PC-9 (cell line): ENCODE results near the gene CDH18. TPM values are rescaled to one million over a fixed set of nuclear protein-coding genes. Genes with fewer than 3 reads are reported as not detected.

Source experiments
- BruUV-seq: library from RNA; stranded (reverse); fragments of 400-500 nt; replicated peaks from 2 replicates; lab custom pipeline; 2021; lab: Mats Ljungman, UMichigan
- CTCF ChIA-PET: fragments of 300-600 bp; sonication (Branson Sonifier 250); formaldehyde crosslinking; loops from one replicate; lab custom pipeline; 2022; ENCODE audit warnings: antibody characterized with exemption; lab: Charles Lee
- POLR2A ChIA-PET: fragments of 300-600 bp; sonication (Branson Sonifier 250); formaldehyde crosslinking; loops from one replicate; lab custom pipeline; 2022; ENCODE audit warnings: antibody characterized with exemption; ENCODE audit not compliant: unreplicated experiment; lab: Charles Lee
- DNase-seq, 2 experiments: peaks; one replicate each; pipeline versions ENCODE4 v3.0.0 to v3.0.0-alpha.2; 2015 to 2022; ENCODE audit warnings: mixed read lengths in 1 of 2
- H2AFZ ChIP-seq: fragments of 200-600 bp; sonication (generic); 2 replicates; pipeline ENCODE4 v1.8.1; 2017; ENCODE audit warnings: antibody characterized with exemption
- H3F3A ChIP-seq: fragments of 200-600 bp; sonication (generic); 2 replicates; pipeline ENCODE4 v1.8.1; 2017; ENCODE audit warnings: antibody characterized with exemption, mild to moderate bottlenecking, low read depth; ENCODE audit not compliant: insufficient read depth
- H3K27ac ChIP-seq: fragments of 200-600 bp; sonication (generic); 2 replicates; pipeline ENCODE4 v1.6.1; 2016; ENCODE audit warnings: mixed run types
- H3K27me3 ChIP-seq: fragments of 200-600 bp; sonication (generic); 2 replicates; pipeline ENCODE4 v1.6.1; 2016; ENCODE audit warnings: low read depth, mixed run types; ENCODE audit not compliant: insufficient read depth
- H3K36me3 ChIP-seq: fragments of 200-600 bp; sonication (generic); 2 replicates; pipeline ENCODE4 v1.6.1; 2016; ENCODE audit warnings: low read depth, mixed run types
- H3K4me1 ChIP-seq: fragments of 200-600 bp; sonication (generic); replicated peaks from 2 replicates; pipeline ENCODE4 v1.6.1; 2016; ENCODE audit warnings: mixed run types; ENCODE audit not compliant: insufficient read depth
- H3K4me2 ChIP-seq: fragments of 200-600 bp; sonication (generic); 2 replicates; pipeline ENCODE4 v1.6.1; 2017; ENCODE audit warnings: mixed run types
- H3K4me3 ChIP-seq: fragments of 200-600 bp; sonication (generic); 2 replicates; pipeline ENCODE4 v1.6.1; 2016; ENCODE audit warnings: mixed run types
- H3K79me2 ChIP-seq: fragments of 200-600 bp; sonication (generic); 2 replicates; pipeline ENCODE4 v1.6.1; 2017; ENCODE audit warnings: low read depth, mixed run types
- H3K9me2 ChIP-seq: fragments of 200-600 bp; sonication (generic); 2 replicates; pipeline ENCODE4 v1.8.1; 2017; ENCODE audit warnings: mild to moderate bottlenecking; ENCODE audit not compliant: insufficient read depth
- H3K9me3 ChIP-seq: fragments of 200-600 bp; sonication (generic); 2 replicates; pipeline ENCODE4 v1.8.1; 2016; ENCODE audit warnings: low read depth; ENCODE audit not compliant: insufficient read depth
- H4K20me1 ChIP-seq: fragments of 200-600 bp; sonication (generic); 2 replicates; pipeline ENCODE4 v1.8.1; 2017; ENCODE audit not compliant: insufficient read depth
- EZH2 ChIP-seq: fragments of 200-600 bp; sonication (generic); IDR thresholded peaks from 2 replicates; pipeline ENCODE4 v1.8.0; 2017; ENCODE audit warnings: antibody characterized with exemption, low read depth
- intact Hi-C: fragments of 100-400 bp; cut with micrococcal nuclease; formaldehyde crosslinking; loops from one replicate; pipeline ENCODE4 v1.10.0; 2022; ENCODE audit not compliant: unreplicated experiment
- total RNA-seq: library from RNA; stranded (reverse); gene quantifications from 2 replicates; pipeline ENCODE4 v1.2.3, GENCODE V29; 2021
- TF ChIP-seq, protein P1 (sequence below): fragments of 200-600 bp; sonication (generic); conservative IDR thresholded peaks from 2 replicates; pipeline ENCODE4 v1.6.1; 2017; ENCODE audit warnings: mixed run types, antibody characterized with exemption, mild to moderate bottlenecking, moderate library complexity

Gene CDH18
- total RNA-seq, 1 experiment from 2014 or later, result not detected

DNA sequence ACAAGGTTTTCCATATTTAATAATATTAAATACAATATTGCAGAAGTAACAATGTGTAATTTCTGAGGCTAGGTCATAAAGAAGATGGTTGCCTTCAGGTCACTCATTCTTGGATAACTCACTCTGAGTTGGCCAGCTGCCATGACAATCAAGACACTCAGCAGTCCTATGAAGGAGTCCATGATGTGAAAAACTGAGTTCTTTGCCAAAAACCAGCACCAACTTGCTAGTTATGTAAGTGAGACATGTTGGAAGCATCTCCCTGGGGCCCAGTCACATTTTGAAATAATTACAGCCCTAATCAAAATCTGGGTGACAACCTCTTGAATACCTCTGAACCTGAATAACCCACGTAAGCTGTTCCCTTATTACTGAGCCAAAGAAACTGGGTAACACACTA lies 453.2 kb downstream of the CDH18 start:
- H3K4me3 ChIP-seq, result no peak overlapping the region
- no peak for TF ChIP-seq EZH2
- TF ChIP-seq, protein P1, sequence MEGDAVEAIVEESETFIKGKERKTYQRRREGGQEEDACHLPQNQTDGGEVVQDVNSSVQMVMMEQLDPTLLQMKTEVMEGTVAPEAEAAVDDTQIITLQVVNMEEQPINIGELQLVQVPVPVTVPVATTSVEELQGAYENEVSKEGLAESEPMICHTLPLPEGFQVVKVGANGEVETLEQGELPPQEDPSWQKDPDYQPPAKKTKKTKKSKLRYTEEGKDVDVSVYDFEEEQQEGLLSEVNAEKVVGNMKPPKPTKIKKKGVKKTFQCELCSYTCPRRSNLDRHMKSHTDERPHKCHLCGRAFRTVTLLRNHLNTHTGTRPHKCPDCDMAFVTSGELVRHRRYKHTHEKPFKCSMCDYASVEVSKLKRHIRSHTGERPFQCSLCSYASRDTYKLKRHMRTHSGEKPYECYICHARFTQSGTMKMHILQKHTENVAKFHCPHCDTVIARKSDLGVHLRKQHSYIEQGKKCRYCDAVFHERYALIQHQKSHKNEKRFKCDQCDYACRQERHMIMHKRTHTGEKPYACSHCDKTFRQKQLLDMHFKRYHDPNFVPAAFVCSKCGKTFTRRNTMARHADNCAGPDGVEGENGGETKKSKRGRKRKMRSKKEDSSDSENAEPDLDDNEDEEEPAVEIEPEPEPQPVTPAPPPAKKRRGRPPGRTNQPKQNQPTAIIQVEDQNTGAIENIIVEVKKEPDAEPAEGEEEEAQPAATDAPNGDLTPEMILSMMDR, result no peak
- peaks cover 13% of the 10 kb centered on the region; the same call in 1 of the 2 replicates for H3K9me3 ChIP-seq
- H3K4me2 ChIP-seq, result no peak overlapping the region
- H3K36me3 ChIP-seq, result no peaks in the 10 kb centered on the region
- POLR2A ChIA-PET, result no interaction called here
- DNase-seq, result no peak
- peaks cover 19% of the 10 kb centered on the region for H3K4me1 ChIP-seq
- CTCF ChIA-PET, result no interaction called here
- no peak overlapping the region for H3K27ac ChIP-seq
- peaks cover 19% of the 10 kb centered on the region for H3F3A ChIP-seq
- BruUV-seq, result no TSS peak
- no peak overlapping the region for H2AFZ ChIP-seq
- no peaks in the 10 kb centered on the region for H4K20me1 ChIP-seq
- no peaks in the 10 kb centered on the region for H3K9me2 ChIP-seq
- no peaks in the 10 kb centered on the region for H3K79me2 ChIP-seq
- H3K27me3 ChIP-seq, result no peaks in the 10 kb centered on the region
- intact Hi-C loops, result loop anchor here (5.0 to 10.0 kb wide), 3 partner anchors 297 to 790 kb away; no protein-coding TSS in a partner anchor

DNA sequence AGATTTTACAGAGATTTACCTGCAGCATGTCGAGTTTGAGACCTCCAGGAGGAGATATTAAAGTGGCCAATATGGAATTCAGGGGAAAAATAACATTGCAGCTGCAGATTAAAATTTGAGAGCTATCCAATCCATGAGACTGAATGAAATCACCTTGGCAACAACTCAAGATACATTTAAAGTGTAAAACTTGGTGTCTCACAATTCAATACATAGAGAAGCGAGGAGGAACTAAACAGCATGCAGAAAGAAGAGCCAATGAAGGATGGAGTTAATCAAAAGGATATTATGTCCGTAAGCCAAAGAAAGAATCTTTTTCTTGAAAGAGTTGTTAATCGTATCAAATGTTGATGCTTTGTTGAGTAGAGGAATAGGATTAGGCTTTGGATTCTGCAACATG lies 455.1 kb downstream of the CDH18 start:
- DNase-seq, result no peak
- intact Hi-C loops, result loop anchor here (5.0 to 10.0 kb wide), 3 partner anchors 296 to 788 kb away; no protein-coding TSS in a partner anchor
- Histone ChIP-seq H3K4me3 (no peak overlapping the region), H3K36me3 (no peaks in the 10 kb centered on the region), H3K27ac (0 out of 2 replicates have a peak overlapping the region, but pooled peaks have one; percentile 92), H4K20me1 (no peaks in the 10 kb centered on the region), H3K79me2 (no peaks in the 10 kb centered on the region), H3F3A (peaks cover 19% of the 10 kb centered on the region), H3K9me3 (peaks cover 13% of the 10 kb centered on the region; the same call in 1 of the 2 replicates), H2AFZ (no peak overlapping the region), H3K4me1 (peaks cover 19% of the 10 kb centered on the region), H3K9me2 (no peaks in the 10 kb centered on the region), H3K27me3 (no peaks in the 10 kb centered on the region), H3K4me2 (no peak overlapping the region)
- no TSS peak for BruUV-seq
- ChIA-PET CTCF (no interaction called here), POLR2A (interaction anchor here (0.6 kb wide), 1 partner anchor 293 kb away, joined by 6 read pairs; no protein-coding TSS in a partner anchor)
- TF ChIP-seq, protein P1, result no peak
- no peak for TF ChIP-seq EZH2

DNA sequence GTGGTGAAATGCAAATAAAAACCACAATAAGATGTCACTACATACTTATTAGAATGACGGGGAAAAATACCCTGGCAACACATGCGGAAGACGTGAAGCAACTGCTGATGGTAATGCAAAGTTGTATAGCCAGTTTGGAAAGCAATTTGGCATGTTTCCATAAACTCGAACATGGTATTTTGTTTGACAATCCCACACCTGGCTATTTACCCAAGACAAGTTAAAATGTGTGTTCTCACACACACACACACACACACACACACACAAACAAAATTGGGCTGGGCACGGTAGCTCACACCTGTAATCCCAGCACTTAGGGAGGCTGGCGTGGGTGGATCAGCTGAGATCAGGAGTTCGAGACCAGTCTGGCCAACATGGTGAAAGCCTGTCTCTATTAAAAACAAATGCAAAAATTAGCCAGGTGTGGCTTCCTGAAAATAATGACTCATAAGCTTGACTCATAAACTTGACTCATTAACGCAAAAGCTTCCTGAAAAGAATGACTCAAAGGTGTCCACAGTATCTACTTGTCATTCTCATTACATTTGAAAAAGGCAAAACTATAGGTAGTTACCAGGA lies 456.5 kb downstream of the CDH18 start:
- no TSS peak for BruUV-seq

More for the DNA sequence above, 456.5 kb downstream of the CDH18 start:
- Histone ChIP-seq H3K79me2 (no peaks in the 10 kb centered on the region), H3K9me3 (peaks cover 13% of the 10 kb centered on the region; the same call in 1 of the 2 replicates), H3F3A (peaks cover 19% of the 10 kb centered on the region), H3K27me3 (no peaks in the 10 kb centered on the region), H4K20me1 (no peaks in the 10 kb centered on the region), H3K4me2 (peak overlapping the region; percentile 65), H3K4me3 (peak overlapping the region; percentile 27; the same call in 1 of the 2 replicates), H3K27ac (peak overlapping the region; percentile 92), H3K36me3 (no peaks in the 10 kb centered on the region), H3K4me1 (peaks cover 19% of the 10 kb centered on the region), H3K9me2 (no peaks in the 10 kb centered on the region), H2AFZ (peak overlapping the region; percentile 78)
- CTCF ChIA-PET, result no interaction called here
- TF ChIP-seq, protein P1, result no peak
- TF ChIP-seq EZH2, result no peak
- intact Hi-C loops, result loop anchor here (1.0 to 10.0 kb wide), 5 partner anchors 209 to 787 kb away; no protein-coding TSS in a partner anchor
- DNase-seq, result peak; percentile 92 to 94
- POLR2A ChIA-PET, result interaction anchor here (0.7 to 0.8 kb wide), 2 partner anchors 16 to 216 kb away, joined by 3 to 8 read pairs; no protein-coding TSS in a partner anchor
